Stimulated activated CD4-positive, alpha-beta T cell treated with anti-CD3 and anti-CD28 coated beads, Interleukin-4, amount 100 ng/mL, for 1 hour (primary cell): ENCODE results near the gene PPP2R3C.
"Not testable (repeated sequence)": the region's sequence is repeated elsewhere in the genome, so short reads cannot be mapped to it uniquely, and the experiment has no call there.

Source experiments
- DNase-seq: peaks from one replicate; pipeline ENCODE4 v3.0.0-alpha.2; 2020

Gene PPP2R3C

DNA sequence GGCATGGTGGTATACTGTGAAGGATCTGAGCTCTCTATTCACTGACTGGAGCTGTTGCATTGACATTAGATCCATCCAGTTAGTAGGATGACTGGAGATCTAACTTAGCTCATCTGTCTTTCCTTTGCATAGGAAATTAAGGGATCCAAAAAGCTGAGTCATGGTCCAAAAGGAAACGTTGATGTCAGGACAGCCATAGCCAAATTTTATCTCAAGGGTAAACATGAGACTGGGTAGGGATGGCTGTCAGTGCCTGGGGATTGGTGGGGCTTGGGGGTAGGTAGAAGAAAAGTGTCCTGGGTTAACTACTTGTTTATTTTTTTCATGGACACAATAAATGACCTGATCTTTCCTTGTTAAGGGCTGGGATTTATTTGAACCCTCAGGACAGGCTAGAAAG is 71.1 kb downstream of the PPP2R3C start:
- no peak for DNase-seq

DNA sequence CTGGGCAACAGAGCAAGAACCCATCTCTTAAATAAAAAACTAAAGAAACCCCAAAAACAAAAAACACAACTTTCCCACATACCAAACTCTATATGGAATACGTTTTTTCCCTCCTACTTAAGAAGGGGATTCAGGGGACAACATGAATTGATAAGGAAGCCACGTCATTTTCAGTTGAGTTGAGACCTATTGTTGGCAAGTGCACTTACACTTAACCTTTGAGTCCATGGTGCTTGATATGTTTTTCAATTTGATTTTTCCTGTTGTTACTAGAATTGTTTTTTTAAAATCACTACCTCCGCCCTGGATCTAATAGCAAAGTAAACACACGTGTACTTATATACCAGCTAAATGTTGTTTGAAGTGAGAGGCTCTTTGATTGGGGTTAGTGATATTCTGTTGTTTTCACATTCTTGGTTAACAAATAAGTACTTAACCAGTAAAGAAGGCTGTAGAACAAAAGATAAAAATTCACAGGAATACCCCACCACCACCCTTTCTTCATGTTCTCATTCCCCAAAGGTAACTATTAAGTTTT is 73.7 kb downstream of the PPP2R3C start:
- DNase-seq = no peak

GRCh38 chr14:35046751-35047536 is 74.8 kb downstream of the PPP2R3C start:
- DNase-seq = no peak

- DNase-seq = peak; percentile 97
Measured at GRCh38 chr14:35046048-35046750, 75.6 kb downstream of the PPP2R3C start, which contains the start of gene FAM177A1. Gene FAM177A1, plus strand, starts transcription at chr14:35046272. Its CDS starts 192 bp downstream, at chr14:35046464.

DNA sequence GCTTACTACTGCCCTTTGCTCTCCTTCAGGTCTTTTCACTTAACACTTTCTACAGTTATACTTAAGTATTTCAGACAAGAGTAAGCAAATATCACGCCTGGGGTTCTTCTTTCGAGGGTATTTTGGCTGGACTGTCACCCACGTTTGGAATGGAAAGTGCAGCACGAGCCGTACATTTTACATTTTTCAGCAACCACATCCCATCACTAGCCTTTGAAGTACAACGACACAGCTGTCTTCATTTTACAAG is 76.1 kb downstream of the PPP2R3C start:
- no peak for DNase-seq

- DNase-seq = no peak
Measured at GRCh38 chr14:35044939-35045797, 76.6 kb downstream of the PPP2R3C start.

- DNase-seq = no peak
Measured at GRCh38 chr14:35043046-35043445, 78.7 kb downstream of the PPP2R3C start.

DNA sequence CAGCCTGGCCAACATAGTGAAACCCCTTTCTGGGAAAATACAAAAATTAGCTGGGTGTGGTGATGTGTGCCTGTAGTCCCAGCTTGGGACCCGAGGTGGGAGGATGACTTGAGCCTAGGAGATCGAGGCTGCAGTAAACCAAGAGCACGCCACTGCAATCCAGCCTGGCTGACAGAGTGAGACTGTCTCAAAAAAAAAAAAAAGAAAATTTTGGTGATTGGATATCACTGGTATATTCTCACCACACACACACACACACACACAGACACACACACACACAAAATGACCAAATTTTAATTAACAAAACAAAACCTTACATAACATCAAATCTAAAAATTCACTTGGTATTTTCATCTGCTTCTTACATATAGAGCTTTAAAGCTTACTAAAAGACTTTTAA is 79.2 kb downstream of the PPP2R3C start:
- DNase-seq = no peak

DNA sequence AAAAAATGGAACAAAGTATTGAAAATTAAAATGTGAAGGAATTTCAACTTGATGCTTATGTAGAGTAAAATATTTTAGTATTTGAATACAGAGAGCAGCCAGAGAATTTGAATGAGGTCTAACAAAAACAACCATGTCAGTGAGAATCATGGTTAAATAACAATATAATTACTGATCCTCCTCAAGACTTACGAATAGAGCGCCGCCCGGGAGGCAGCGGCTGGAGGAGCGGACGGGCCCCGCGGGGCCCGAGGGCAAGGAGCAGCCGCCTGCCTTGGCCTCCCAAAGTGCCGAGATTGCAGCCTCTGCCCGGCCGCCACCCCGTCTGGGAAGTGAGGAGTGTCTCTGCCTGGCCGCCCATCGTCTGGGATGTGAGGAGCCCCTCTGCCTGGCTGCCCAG is 83.5 kb downstream of the PPP2R3C start:
- not testable (repeated sequence) for DNase-seq
